SK-N-SH treated with all-trans-retinoic acid at 6 μM for 48 hours (cell line): ENCODE results near the gene TMEM151B.

Source experiments
- ATAC-seq: fragments of 200-7000 bp; cut with Tn5 transposase; 3 replicates; pipeline ENCODE4 v1.9.1; 2020; ENCODE audit warnings: mild to moderate bottlenecking, moderate library complexity
- ARNTL ChIP-seq: fragments of 450-650 bp; formaldehyde crosslinking; IDR thresholded peaks from 2 replicates; pipeline ENCODE4 v1.5.0; 2020; ENCODE audit warnings: low read depth, mild to moderate bottlenecking, moderate library complexity, borderline replicate concordance
- BACH2 ChIP-seq: fragments of 250-450 bp; sonication (Bioruptor Pico); IDR thresholded peaks from 2 replicates; pipeline ENCODE4 v1.9.0; 2021; ENCODE audit warnings: mild to moderate bottlenecking, borderline replicate concordance
- CSDC2 ChIP-seq: fragments of 250-450 bp; sonication (Bioruptor Pico); IDR thresholded peaks from 2 replicates; pipeline ENCODE4 v1.5.0; 2020; ENCODE audit warnings: mild to moderate bottlenecking, moderate library complexity
- GLIS3 ChIP-seq: fragments of 250-450 bp; sonication (Bioruptor Pico); IDR thresholded peaks from 2 replicates; pipeline ENCODE4 v1.5.0; 2020; ENCODE audit warnings: mild to moderate bottlenecking, moderate library complexity
- ISL1 ChIP-seq: fragments of 250-450 bp; sonication (Bioruptor Pico); IDR thresholded peaks from 2 replicates; pipeline ENCODE4 v2.1.2; 2022; ENCODE audit warnings: mild to moderate bottlenecking, moderate library complexity
- OSR1 ChIP-seq: fragments of 250-450 bp; sonication (Bioruptor Pico); IDR thresholded peaks from 2 replicates; pipeline ENCODE4 v1.8.0; 2022; ENCODE audit warnings: moderate library complexity, mild to moderate bottlenecking, inconsistent platforms
- PATZ1 ChIP-seq: fragments of 250-450 bp; sonication (Bioruptor Pico); IDR thresholded peaks from 2 replicates; pipeline ENCODE4 v1.8.0; 2020; ENCODE audit warnings: mild to moderate bottlenecking, moderate library complexity, borderline replicate concordance
- PPARA ChIP-seq: fragments of 250-450 bp; sonication (Bioruptor Pico); IDR thresholded peaks from 2 replicates; pipeline ENCODE4 v1.5.0; 2020; ENCODE audit warnings: mild to moderate bottlenecking, borderline replicate concordance
- RARB ChIP-seq: fragments of 250-450 bp; sonication (Bioruptor Pico); IDR thresholded peaks from 2 replicates; pipeline ENCODE4 v1.8.0; 2021; ENCODE audit warnings: mild to moderate bottlenecking, moderate library complexity
- SNAI2 ChIP-seq: fragments of 250-450 bp; sonication (Bioruptor Pico); IDR thresholded peaks from 2 replicates; pipeline ENCODE4 v1.5.0; 2020; ENCODE audit warnings: mild to moderate bottlenecking, moderate library complexity
- TCF4 ChIP-seq: fragments of 250-450 bp; sonication (Bioruptor Pico); IDR thresholded peaks from 2 replicates; pipeline ENCODE4 v1.8.0; 2021; ENCODE audit warnings: mild to moderate bottlenecking, moderate library complexity, borderline replicate concordance
- TOX ChIP-seq: fragments of 250-450 bp; sonication (Bioruptor Pico); IDR thresholded peaks from 2 replicates; pipeline ENCODE4 v1.8.0; 2021; ENCODE audit warnings: mild to moderate bottlenecking, moderate library complexity, borderline replicate concordance
- ZC3H10 ChIP-seq: fragments of 250-450 bp; sonication (Bioruptor Pico); IDR thresholded peaks from 2 replicates; pipeline ENCODE4 v1.5.1; 2021; ENCODE audit warnings: mild to moderate bottlenecking, moderate library complexity
- ZFP3 ChIP-seq: fragments of 250-450 bp; sonication (Bioruptor Pico); IDR thresholded peaks from 2 replicates; pipeline ENCODE4 v1.5.0; 2020; ENCODE audit warnings: mild to moderate bottlenecking, moderate library complexity
- ZFP30 ChIP-seq: fragments of 450-650 bp; formaldehyde crosslinking; IDR thresholded peaks from 2 replicates; pipeline ENCODE4 v1.5.0; 2022; ENCODE audit warnings: mild to moderate bottlenecking, moderate library complexity
- ZNF565 ChIP-seq: fragments of 450-650 bp; formaldehyde crosslinking; conservative IDR thresholded peaks from 2 replicates; pipeline ENCODE4 v1.5.0; 2020; ENCODE audit warnings: low read depth, mild to moderate bottlenecking, moderate library complexity
- ZNF70 ChIP-seq: fragments of 450-650 bp; formaldehyde crosslinking; IDR thresholded peaks from 2 replicates; pipeline ENCODE4 v1.5.0; 2020; ENCODE audit warnings: mild to moderate bottlenecking, moderate library complexity
- ZNF8 ChIP-seq: fragments of 450-650 bp; formaldehyde crosslinking; IDR thresholded peaks from 2 replicates; pipeline ENCODE4 v1.5.0; 2020; ENCODE audit warnings: mild to moderate bottlenecking, moderate library complexity
- TF ChIP-seq, protein P1 (sequence below): fragments of 250-450 bp; sonication (Bioruptor Pico); IDR thresholded peaks from 2 replicates; pipeline ENCODE4 v1.5.1; 2020; ENCODE audit warnings: low read depth, mild to moderate bottlenecking, moderate library complexity
- TF ChIP-seq, protein P2 (sequence below): fragments of 250-450 bp; sonication (Bioruptor Pico); IDR thresholded peaks from 2 replicates; pipeline ENCODE4 v1.5.0; 2020; ENCODE audit warnings: mild to moderate bottlenecking, moderate library complexity
- TF ChIP-seq, protein P3 (sequence below): fragments of 250-450 bp; sonication (Bioruptor Pico); IDR thresholded peaks from 2 replicates; pipeline ENCODE4 v1.8.0; 2021; ENCODE audit warnings: low read depth, mild to moderate bottlenecking, moderate library complexity, borderline replicate concordance

Gene TMEM151B

DNA sequence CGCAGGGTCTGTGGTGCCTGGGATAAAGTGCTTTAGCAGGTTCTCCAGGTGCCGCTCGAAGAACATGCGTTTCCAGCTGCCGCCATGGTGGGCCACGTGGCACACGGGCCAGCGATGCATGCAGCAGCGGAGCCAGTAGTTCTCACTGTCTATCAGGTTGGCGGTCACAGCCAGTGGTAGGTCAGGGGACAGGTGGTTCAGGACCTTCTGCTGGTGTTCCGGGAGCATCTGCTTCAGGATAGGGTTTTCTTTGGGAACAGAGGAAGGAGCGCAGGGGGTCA lies 16.0 kb downstream of the TMEM151B start:
- TF ChIP-seq, protein P1, sequence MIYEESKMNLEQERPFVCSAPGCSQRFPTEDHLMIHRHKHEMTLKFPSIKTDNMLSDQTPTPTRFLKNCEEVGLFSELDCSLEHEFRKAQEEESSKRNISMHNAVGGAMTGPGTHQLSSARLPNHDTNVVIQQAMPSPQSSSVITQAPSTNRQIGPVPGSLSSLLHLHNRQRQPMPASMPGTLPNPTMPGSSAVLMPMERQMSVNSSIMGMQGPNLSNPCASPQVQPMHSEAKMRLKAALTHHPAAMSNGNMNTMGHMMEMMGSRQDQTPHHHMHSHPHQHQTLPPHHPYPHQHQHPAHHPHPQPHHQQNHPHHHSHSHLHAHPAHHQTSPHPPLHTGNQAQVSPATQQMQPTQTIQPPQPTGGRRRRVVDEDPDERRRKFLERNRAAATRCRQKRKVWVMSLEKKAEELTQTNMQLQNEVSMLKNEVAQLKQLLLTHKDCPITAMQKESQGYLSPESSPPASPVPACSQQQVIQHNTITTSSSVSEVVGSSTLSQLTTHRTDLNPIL (CRISPR knock-in tag), result no peak
- TF ChIP-seq ZC3H10 (CRISPR knock-in tag) (no peak), GLIS3 (CRISPR knock-in tag) (no peak), ZFP3 (CRISPR knock-in tag) (no peak), ZNF8 (CRISPR knock-in tag) (no peak), OSR1 (no peak), TCF4 (CRISPR knock-in tag) (no peak), PPARA (CRISPR knock-in tag) (no peak), TOX (CRISPR knock-in tag) (no peak), SNAI2 (CRISPR knock-in tag) (no peak), RARB (no peak), ZFP30 (CRISPR knock-in tag) (no peak), PATZ1 (CRISPR knock-in tag) (no peak), CSDC2 (CRISPR knock-in tag) (no peak), BACH2 (no peak), ISL1 (CRISPR knock-in tag) (no peak), ARNTL (CRISPR knock-in tag) (no peak)
- no peak for ATAC-seq

- TF ChIP-seq ZNF70 (no peak), SNAI2 (CRISPR knock-in tag) (no peak), RARB (no peak), BACH2 (no peak), ZNF8 (CRISPR knock-in tag) (no peak), ISL1 (CRISPR knock-in tag) (no peak), ZFP30 (CRISPR knock-in tag) (no peak)
- TF ChIP-seq, protein P2, sequence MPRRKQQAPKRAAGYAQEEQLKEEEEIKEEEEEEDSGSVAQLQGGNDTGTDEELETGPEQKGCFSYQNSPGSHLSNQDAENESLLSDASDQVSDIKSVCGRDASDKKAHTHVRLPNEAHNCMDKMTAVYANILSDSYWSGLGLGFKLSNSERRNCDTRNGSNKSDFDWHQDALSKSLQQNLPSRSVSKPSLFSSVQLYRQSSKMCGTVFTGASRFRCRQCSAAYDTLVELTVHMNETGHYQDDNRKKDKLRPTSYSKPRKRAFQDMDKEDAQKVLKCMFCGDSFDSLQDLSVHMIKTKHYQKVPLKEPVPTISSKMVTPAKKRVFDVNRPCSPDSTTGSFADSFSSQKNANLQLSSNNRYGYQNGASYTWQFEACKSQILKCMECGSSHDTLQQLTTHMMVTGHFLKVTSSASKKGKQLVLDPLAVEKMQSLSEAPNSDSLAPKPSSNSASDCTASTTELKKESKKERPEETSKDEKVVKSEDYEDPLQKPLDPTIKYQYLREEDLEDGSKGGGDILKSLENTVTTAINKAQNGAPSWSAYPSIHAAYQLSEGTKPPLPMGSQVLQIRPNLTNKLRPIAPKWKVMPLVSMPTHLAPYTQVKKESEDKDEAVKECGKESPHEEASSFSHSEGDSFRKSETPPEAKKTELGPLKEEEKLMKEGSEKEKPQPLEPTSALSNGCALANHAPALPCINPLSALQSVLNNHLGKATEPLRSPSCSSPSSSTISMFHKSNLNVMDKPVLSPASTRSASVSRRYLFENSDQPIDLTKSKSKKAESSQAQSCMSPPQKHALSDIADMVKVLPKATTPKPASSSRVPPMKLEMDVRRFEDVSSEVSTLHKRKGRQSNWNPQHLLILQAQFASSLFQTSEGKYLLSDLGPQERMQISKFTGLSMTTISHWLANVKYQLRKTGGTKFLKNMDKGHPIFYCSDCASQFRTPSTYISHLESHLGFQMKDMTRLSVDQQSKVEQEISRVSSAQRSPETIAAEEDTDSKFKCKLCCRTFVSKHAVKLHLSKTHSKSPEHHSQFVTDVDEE (CRISPR knock-in tag), result no peak
- TF ChIP-seq, all 23 proteins: peak for 0
- no peak for ATAC-seq
These were observed 16.5 kb downstream of the TMEM151B start for GRCh38 chr6:44286747-44287146.

DNA sequence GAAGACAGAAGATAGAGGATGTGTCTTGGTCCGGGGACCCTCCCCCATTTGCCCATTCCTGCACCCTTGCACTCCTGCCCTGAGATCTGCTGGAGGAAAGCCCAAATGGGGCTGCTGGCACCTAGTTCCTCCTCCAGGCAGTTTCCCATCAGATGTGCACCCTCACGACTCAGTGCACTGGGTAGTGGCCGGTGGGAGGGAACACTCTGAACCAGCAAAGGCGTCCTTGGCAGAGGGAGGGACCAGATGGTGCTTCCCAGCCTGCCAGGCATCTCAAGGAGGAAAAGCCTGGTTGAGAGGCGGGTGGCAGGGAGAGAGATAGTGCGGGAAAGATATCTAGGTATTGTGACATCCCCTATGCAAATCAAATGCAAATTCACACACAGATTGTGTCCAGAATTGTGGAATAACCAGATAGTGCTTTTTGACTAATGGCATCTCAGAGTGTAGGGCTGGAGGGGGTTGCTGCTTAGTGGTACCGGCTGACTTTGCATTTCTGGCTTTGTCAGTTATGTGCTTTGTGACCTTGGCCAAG lies 19.5 kb downstream of the TMEM151B start:
- ATAC-seq, result no peak
- TF ChIP-seq, protein P3, sequence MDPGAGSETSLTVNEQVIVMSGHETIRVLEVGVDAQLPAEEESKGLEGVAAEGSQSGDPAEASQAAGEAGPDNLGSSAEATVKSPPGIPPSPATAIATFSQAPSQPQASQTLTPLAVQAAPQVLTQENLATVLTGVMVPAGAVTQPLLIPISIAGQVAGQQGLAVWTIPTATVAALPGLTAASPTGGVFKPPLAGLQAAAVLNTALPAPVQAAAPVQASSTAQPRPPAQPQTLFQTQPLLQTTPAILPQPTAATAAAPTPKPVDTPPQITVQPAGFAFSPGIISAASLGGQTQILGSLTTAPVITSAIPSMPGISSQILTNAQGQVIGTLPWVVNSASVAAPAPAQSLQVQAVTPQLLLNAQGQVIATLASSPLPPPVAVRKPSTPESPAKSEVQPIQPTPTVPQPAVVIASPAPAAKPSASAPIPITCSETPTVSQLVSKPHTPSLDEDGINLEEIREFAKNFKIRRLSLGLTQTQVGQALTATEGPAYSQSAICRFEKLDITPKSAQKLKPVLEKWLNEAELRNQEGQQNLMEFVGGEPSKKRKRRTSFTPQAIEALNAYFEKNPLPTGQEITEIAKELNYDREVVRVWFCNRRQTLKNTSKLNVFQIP, result no peak
- no peak for TF ChIP-seq PATZ1 (CRISPR knock-in tag)
- TF ChIP-seq OSR1, result no peak
- no peak for TF ChIP-seq ZNF8 (CRISPR knock-in tag)
- TF ChIP-seq BACH2, result no peak
- no peak for TF ChIP-seq SNAI2 (CRISPR knock-in tag)
- TF ChIP-seq, protein P2 (CRISPR knock-in tag), result no peak
- TF ChIP-seq ZNF565, result no peak
- no peak for TF ChIP-seq RARB
- no peak for TF ChIP-seq ZC3H10 (CRISPR knock-in tag)
- TF ChIP-seq TOX (CRISPR knock-in tag), result no peak
- no peak for TF ChIP-seq TCF4 (CRISPR knock-in tag)
- no peak for TF ChIP-seq ZFP3 (CRISPR knock-in tag)
- TF ChIP-seq ZFP30 (CRISPR knock-in tag), result no peak
- no peak for TF ChIP-seq ISL1 (CRISPR knock-in tag)
- no peak for TF ChIP-seq PPARA (CRISPR knock-in tag)
- TF ChIP-seq CSDC2 (CRISPR knock-in tag), result no peak
